SK-N-SH treated with all-trans-retinoic acid at 6 μM for 48 hours (cell line): ENCODE results near the gene ACTC1.

Experiments used
- ATAC-seq: fragments of 200-7000 bp; cut with Tn5 transposase; 3 replicates; pipeline ENCODE4 v1.9.1; 2020; ENCODE audit warnings: mild to moderate bottlenecking, moderate library complexity
- BACH2 ChIP-seq: fragments of 250-450 bp; sonication (Bioruptor Pico); IDR thresholded peaks from 2 replicates; pipeline ENCODE4 v1.9.0; 2021; ENCODE audit warnings: mild to moderate bottlenecking, borderline replicate concordance
- CREB5 ChIP-seq: fragments of 250-450 bp; sonication (Bioruptor Pico); IDR thresholded peaks from 2 replicates; pipeline ENCODE4 v1.5.1; 2020; ENCODE audit warnings: low read depth, mild to moderate bottlenecking, moderate library complexity
- CSDC2 ChIP-seq: fragments of 250-450 bp; sonication (Bioruptor Pico); IDR thresholded peaks from 2 replicates; pipeline ENCODE4 v1.5.0; 2020; ENCODE audit warnings: mild to moderate bottlenecking, moderate library complexity
- ESRRG ChIP-seq: fragments of 250-450 bp; sonication (Bioruptor Pico); IDR thresholded peaks from 2 replicates; pipeline ENCODE4 v1.6.1; 2021; ENCODE audit warnings: mild to moderate bottlenecking
- GLIS3 ChIP-seq: fragments of 250-450 bp; sonication (Bioruptor Pico); IDR thresholded peaks from 2 replicates; pipeline ENCODE4 v1.5.0; 2020; ENCODE audit warnings: mild to moderate bottlenecking, moderate library complexity
- ISL1 ChIP-seq: fragments of 250-450 bp; sonication (Bioruptor Pico); IDR thresholded peaks from 2 replicates; pipeline ENCODE4 v2.1.2; 2022; ENCODE audit warnings: mild to moderate bottlenecking, moderate library complexity
- PATZ1 ChIP-seq: fragments of 250-450 bp; sonication (Bioruptor Pico); IDR thresholded peaks from 2 replicates; pipeline ENCODE4 v1.8.0; 2020; ENCODE audit warnings: mild to moderate bottlenecking, moderate library complexity, borderline replicate concordance
- POU6F1 ChIP-seq: fragments of 250-450 bp; sonication (Bioruptor Pico); IDR thresholded peaks from 2 replicates; pipeline ENCODE4 v1.8.0; 2021; ENCODE audit warnings: low read depth, mild to moderate bottlenecking, moderate library complexity, borderline replicate concordance
- RARB ChIP-seq: fragments of 250-450 bp; sonication (Bioruptor Pico); IDR thresholded peaks from 2 replicates; pipeline ENCODE4 v1.8.0; 2021; ENCODE audit warnings: mild to moderate bottlenecking, moderate library complexity
- SNAI2 ChIP-seq: fragments of 250-450 bp; sonication (Bioruptor Pico); IDR thresholded peaks from 2 replicates; pipeline ENCODE4 v1.5.0; 2020; ENCODE audit warnings: mild to moderate bottlenecking, moderate library complexity
- TOX ChIP-seq: fragments of 250-450 bp; sonication (Bioruptor Pico); IDR thresholded peaks from 2 replicates; pipeline ENCODE4 v1.8.0; 2021; ENCODE audit warnings: mild to moderate bottlenecking, moderate library complexity, borderline replicate concordance
- TSHZ2 ChIP-seq: fragments of 250-450 bp; sonication (Bioruptor Pico); IDR thresholded peaks from 2 replicates; pipeline ENCODE4 v1.5.0; 2020; ENCODE audit warnings: mild to moderate bottlenecking, moderate library complexity
- ZFP30 ChIP-seq: fragments of 450-650 bp; formaldehyde crosslinking; IDR thresholded peaks from 2 replicates; pipeline ENCODE4 v1.5.0; 2022; ENCODE audit warnings: mild to moderate bottlenecking, moderate library complexity
- ZNF565 ChIP-seq: fragments of 450-650 bp; formaldehyde crosslinking; conservative IDR thresholded peaks from 2 replicates; pipeline ENCODE4 v1.5.0; 2020; ENCODE audit warnings: low read depth, mild to moderate bottlenecking, moderate library complexity
- ZNF8 ChIP-seq: fragments of 450-650 bp; formaldehyde crosslinking; IDR thresholded peaks from 2 replicates; pipeline ENCODE4 v1.5.0; 2020; ENCODE audit warnings: mild to moderate bottlenecking, moderate library complexity

ACTC1 gene

GRCh38 chr15:34790121-34790520, 5.2 kb downstream of the ACTC1 start (continued):
- TF ChIP-seq TSHZ2 (CRISPR knock-in tag) (no peak), PATZ1 (CRISPR knock-in tag) (no peak), ISL1 (no peak)

- TF ChIP-seq PATZ1 (CRISPR knock-in tag): no peak
- TF ChIP-seq TSHZ2 (CRISPR knock-in tag): no peak
- TF ChIP-seq BACH2 (CRISPR knock-in tag): no peak
- no peak for TF ChIP-seq TOX (CRISPR knock-in tag)
- ATAC-seq: no peak
Observed at GRCh38 chr15:34789326-34789725, 6.0 kb downstream of the ACTC1 start.

- TF ChIP-seq RARB (CRISPR knock-in tag): no peak
- no peak for TF ChIP-seq ISL1
- no peak for TF ChIP-seq POU6F1
- TF ChIP-seq ESRRG (CRISPR knock-in tag): no peak
- TF ChIP-seq GLIS3 (CRISPR knock-in tag): no peak
- TF ChIP-seq BACH2 (CRISPR knock-in tag): no peak
- TF ChIP-seq CREB5 (CRISPR knock-in tag): no peak
- TF ChIP-seq ZNF565 (CRISPR knock-in tag): no peak
- no peak for TF ChIP-seq ZNF8 (CRISPR knock-in tag)
- TF ChIP-seq ZFP30: no peak
- TF ChIP-seq CSDC2 (CRISPR knock-in tag): no peak
- TF ChIP-seq PATZ1 (CRISPR knock-in tag): no peak
- no peak for TF ChIP-seq SNAI2 (CRISPR knock-in tag)
- TF ChIP-seq, all 23 proteins: peak for 0
- ATAC-seq: no peak
Observed at GRCh38 chr15:34786206-34786605, 9.1 kb downstream of the ACTC1 start.
